ES-I3 (cell line): ENCODE results near the gene PVRIG.
"Not testable (repeated sequence)": the region's sequence is repeated elsewhere in the genome, so short reads cannot be mapped to it uniquely, and the experiment has no call there.

Source experiments
- H3K36me3 ChIP-seq: 2 replicates; pipeline ENCODE4 v1.6.1; 2013; ENCODE audit warnings: mild to moderate bottlenecking, low read length, control low read depth, moderate library complexity; ENCODE audit not compliant: insufficient read depth
- H3K4me1 ChIP-seq: 2 replicates; pipeline ENCODE4 v1.6.1; 2013; ENCODE audit warnings: mild to moderate bottlenecking, control low read depth, low read length; ENCODE audit not compliant: insufficient read depth
- H3K9ac ChIP-seq: 2 replicates; pipeline ENCODE4 v1.6.1; 2013; ENCODE audit warnings: low read depth, mild to moderate bottlenecking, low read length, moderate library complexity
- H3K9me3 ChIP-seq: 2 replicates; pipeline ENCODE4 v1.6.1; 2013; ENCODE audit warnings: mild to moderate bottlenecking, low read length, moderate library complexity; ENCODE audit not compliant: control insufficient read depth, insufficient read depth

The PVRIG gene

DNA sequence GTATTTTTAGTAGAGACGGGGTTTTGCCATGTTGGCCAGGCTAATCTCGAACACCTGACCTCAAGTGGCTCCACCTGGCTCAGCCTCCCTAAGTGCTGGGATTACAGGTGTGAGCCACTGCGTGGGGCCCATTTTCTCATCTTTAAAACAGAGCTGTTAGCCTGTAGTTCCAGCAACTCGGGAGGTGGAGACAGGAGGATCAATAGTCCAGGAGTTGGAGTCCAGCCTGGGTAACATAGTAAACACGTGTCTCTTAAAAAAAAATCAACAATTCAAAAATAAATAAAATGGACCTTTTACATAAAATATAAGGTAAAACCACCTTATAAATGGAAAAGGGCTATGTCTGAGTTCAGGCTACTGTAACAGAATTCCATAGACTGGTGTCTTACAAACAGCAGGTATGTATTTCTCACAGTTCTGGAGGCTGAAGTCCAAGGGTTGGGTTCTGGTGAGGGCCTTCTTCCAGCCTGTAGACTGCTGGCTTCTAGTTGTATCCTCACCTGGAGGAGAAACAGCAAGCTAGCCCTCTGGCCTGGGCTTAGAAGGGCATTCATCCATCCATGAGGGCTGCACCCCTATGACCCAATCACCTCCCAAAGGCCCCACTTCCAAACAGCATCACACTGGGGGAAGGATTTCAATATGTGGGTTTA lies 7.0 kb upstream of the PVRIG start:
- Histone ChIP-seq H3K36me3 (no peaks in the 10 kb centered on the region), H3K9me3 (no peaks in the 10 kb centered on the region), H3K4me1 (no peaks in the 10 kb centered on the region; the same call in 1 of the 2 replicates), H3K9ac (no peak overlapping the region)

DNA sequence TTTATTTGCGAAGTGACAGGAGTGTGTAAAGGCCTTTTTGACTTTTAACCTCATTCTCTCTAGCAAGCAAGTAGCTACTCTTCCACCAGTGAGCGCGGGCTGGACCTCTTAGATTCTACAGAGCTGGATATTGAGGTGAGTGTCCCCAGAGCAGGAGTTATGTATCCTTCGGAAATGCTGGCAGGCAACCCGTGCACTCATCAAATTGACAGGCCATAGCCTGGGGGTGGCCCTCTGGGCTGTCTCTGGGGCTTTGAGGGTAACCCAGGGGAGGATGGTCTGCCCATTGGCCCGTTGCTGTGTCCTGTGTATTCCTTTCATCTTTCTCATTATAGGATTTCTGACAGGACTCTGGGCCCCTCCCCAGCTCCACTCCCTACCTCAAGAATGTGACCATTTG lies 6.1 kb upstream of the PVRIG start:
- Histone ChIP-seq H3K9ac (no peak overlapping the region), H3K36me3 (no peaks in the 10 kb centered on the region), H3K4me1 (no peaks in the 10 kb centered on the region; the same call in 1 of the 2 replicates), H3K9me3 (no peaks in the 10 kb centered on the region)

DNA sequence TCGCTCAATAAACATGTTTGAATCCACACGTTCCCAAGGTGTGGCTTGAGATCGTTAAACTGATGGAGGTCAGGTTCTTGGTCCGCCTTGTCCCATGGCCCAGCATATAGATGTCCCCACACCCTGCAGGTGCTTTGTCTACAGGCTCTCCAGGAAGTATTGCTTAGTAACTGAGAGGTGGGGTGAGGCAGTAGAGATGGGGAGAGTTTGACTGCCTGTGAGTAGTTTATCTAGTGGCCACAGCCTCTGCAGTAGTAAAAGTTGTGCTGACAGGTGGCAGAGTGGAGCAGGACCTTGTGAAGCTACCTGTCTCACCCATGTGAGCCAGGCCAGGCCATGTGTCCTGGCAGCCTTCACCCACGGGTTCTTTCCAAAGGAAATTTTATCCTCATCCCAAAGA lies 5.4 kb upstream of the PVRIG start:
- H3K36me3 ChIP-seq, H3K4me1 ChIP-seq, H3K9ac ChIP-seq, H3K9me3 ChIP-seq: not testable (repeated sequence)

DNA sequence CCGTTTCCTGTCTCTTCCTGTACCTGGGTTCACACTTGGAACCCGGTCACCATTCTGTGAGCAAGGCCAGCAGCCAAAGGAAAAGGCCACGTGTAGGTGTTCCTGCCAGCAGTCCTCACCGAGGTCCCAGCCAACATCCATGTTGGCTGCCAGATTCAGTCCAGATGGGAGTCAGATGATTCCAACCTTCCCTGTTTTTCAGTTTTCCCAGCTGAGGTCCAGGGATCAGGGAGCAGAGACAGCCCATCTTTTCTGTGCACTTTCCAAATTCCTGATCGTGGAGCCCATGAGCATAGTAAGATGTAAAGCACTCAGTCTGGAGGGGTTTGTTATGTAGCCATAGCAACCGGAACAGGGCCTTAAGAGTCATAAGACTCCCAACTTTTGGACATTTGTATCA lies 3.9 kb upstream of the PVRIG start:
- Histone ChIP-seq H3K36me3 (no peaks in the 10 kb centered on the region), H3K9me3 (no peaks in the 10 kb centered on the region), H3K9ac (no peak overlapping the region), H3K4me1 (no peaks in the 10 kb centered on the region; the same call in 1 of the 2 replicates)

DNA sequence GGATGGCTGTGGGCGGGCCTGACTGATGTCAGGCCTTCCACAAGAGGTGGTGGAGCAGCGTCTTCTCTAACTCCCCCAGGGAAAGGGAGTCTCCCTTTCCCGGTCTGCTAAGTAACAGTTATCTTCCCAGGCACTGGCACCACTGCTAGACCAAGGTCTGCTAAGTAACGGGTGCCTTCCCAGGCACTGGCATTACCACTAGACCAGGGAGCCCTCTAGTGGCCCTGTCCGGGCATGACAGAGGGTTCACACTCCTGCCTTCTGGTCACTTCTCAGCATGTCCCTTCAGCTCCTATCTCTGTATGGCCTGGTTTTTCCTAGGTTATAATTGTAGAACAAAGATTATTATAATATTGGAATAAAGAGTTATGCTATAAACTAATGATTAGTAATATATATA lies 1.8 kb upstream of the PVRIG start:
- not testable (repeated sequence) for H3K36me3 ChIP-seq, H3K9ac ChIP-seq, H3K4me1 ChIP-seq, H3K9me3 ChIP-seq

DNA sequence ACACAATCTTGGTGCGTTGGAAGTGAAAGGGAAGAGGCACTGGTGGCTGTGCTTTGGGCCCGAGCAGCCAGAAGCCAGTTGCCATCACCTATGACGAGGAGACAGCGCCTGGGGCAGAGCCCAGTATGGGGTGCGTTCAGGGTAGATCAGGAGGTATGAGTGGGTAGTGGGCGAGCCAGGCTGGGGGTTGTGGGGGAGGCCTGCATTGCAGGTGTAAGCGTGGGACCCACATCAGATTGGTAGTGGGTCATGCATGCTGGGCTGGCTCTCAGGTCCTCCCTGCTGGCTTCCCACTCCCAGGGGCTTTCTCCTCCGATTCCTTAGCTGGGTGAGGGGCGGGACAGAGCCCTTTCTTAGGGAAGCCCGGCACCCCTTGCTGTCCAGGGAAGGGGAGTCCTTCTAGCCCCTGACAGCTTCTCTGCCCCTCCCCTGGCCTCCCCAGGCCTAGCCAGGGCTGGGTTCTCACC lies 445 bp upstream of the PVRIG start:
- no peaks in the 10 kb centered on the region for H3K36me3 ChIP-seq
- H3K4me1 ChIP-seq, result no peaks in the 10 kb centered on the region; the same call in 1 of the 2 replicates
- H3K9me3 ChIP-seq, result no peaks in the 10 kb centered on the region
- no peak overlapping the region for H3K9ac ChIP-seq

DNA sequence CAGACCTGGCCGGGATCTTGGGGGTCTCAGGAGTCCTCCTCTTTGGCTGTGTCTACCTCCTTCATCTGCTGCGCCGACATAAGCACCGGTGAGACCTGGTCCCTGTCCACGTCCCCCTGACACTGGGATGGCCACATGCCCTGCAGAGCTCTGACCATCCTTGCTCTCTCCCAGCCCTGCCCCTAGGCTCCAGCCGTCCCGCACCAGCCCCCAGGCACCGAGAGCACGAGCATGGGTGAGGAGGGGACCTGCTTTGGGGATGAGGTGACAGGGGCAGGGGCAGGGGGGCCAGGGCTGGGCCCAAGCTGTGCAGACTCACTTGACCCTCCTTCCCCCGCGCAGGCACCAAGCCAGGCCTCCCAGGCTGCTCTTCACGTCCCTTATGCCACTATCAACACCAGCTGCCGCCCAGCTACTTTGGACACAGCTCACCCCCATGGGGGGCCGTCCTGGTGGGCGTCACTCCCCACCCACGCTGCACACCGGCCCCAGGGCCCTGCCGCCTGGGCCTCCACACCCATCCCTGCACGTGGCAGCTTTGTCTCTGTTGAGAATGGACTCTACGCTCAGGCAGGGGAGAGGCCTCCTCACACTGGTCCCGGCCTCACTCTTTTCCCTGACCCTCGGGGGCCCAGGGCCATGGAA lies 959 bp downstream of the PVRIG start:
- Histone ChIP-seq H3K9ac (no peak overlapping the region), H3K9me3 (no peaks in the 10 kb centered on the region), H3K36me3 (no peaks in the 10 kb centered on the region), H3K4me1 (no peaks in the 10 kb centered on the region)

DNA sequence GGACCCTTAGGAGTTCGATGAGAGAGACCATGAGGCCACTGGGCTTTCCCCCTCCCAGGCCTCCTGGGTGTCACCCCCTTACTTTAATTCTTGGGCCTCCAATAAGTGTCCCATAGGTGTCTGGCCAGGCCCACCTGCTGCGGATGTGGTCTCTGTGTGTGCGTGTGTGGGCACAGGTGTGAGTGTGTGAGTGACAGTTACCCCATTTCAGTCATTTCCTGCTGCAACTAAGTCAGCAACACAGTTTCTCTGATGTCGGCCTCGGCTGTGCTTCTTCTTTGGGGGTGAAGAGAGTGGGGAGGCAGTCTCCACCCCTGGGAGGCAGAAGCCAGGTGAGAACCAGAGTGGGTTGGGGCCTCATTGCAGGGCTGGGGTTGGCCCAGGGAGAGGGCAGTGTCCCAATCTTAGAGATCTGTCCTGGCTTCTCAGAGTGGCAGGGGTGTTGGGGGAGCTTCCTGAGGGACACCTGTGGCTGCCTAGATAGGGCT lies 1.5 kb downstream of the PVRIG start:
- no peaks in the 10 kb centered on the region for H3K36me3 ChIP-seq
- no peaks in the 10 kb centered on the region for H3K4me1 ChIP-seq
- no peak overlapping the region for H3K9ac ChIP-seq
- no peaks in the 10 kb centered on the region for H3K9me3 ChIP-seq

DNA sequence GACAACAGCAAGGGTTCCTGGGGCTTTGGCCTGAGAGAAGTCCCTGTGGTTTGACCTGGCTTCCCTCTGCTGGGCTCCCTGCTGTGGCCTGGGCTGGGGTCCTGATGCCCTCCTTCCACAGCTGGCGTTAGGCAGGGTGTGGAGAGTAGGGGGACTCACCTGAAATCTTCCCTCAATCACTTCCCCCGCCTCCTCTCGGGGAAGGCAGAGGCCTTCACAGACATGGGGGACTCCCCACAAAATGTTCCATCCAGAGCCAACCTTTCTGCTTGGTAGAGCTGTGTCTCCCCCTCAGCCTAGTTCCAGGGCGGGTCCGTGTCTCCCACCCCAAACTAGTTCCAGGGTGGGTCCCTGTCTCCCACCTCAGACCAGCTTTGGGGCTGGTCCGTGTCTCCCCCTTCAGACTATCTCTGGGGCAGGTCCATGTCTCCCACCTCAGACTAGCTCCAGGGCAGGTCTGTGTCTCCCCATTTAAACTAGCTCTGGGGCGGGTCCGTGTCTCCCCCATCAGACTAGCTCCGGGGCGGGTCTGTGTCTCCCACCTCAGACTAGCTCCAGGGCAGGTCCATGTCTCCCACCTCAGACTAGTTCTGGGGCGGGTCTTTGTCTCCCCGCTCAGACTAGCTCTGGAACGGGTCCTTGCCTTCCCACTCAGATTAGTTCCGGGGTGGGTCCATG lies 2.2 kb downstream of the PVRIG start:
- Histone ChIP-seq H3K36me3 (no peaks in the 10 kb centered on the region), H3K4me1 (no peaks in the 10 kb centered on the region), H3K9ac (no peak overlapping the region), H3K9me3 (no peaks in the 10 kb centered on the region)

DNA sequence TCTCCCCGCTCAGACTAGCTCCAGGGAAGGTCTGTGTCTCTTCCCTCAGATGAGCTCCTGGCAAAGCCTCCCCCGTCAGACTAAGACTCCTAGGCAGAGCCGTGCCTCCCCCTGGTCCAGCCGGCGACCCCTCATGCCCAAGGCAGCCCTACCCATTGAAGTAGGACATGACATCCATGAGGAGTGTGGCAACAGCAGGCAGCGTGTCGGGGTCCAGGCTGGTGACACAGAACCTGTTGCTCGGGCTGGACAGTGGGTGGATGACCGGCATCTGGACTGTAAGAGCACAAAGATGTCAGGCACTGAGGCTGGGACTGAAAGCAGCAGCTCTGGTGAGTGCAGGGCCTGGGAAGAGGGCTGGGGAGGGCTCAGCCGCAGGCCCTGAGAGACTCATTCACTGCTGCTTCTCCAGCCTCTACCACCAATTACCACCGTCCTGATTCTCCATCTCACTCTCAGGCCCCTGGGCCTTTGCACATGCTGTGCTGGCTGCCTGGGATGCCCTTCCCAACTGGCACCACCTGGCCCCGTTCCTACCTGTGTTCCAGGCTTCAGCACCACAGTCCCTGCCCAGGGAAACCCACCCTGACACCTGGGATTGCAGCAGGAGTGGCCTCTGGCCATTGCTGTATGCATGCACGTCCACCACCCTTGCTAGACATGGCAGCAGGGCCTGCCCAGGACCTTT lies 2.8 kb downstream of the PVRIG start:
- H3K36me3 ChIP-seq, result no peaks in the 10 kb centered on the region
- no peaks in the 10 kb centered on the region for H3K4me1 ChIP-seq
- no peak overlapping the region for H3K9ac ChIP-seq

DNA sequence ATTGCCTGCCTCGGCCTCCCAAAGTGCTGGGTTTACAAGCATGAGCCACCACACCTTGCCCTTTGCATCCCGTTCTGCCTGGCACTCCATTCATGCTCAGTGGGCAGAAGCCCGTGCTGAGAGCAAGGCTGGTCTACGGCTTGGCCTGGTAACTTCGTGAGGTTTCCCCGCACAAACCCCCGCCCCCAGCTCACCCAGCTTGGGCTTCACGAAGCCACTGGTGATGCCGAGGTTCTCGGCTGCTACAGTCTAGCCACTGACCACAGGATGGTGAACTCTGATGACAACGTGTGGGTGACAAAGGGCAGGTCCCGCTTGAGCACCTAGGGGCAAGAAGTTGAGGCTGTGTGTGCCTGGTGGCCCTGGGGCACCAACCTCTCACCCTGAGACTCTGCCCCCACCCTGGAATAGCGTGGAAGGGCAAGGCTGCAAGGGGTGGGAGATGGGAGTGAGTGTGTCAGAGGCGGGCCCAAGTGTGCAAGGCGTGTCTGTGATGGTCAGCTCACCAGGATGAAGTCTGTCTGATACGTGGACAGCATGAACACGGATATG lies 3.7 kb downstream of the PVRIG start:
- not testable (repeated sequence) for H3K36me3 ChIP-seq, H3K4me1 ChIP-seq, H3K9me3 ChIP-seq, H3K9ac ChIP-seq

More for the DNA sequence above, 2.8 kb downstream of the PVRIG start:
- no peaks in the 10 kb centered on the region for H3K9me3 ChIP-seq

DNA sequence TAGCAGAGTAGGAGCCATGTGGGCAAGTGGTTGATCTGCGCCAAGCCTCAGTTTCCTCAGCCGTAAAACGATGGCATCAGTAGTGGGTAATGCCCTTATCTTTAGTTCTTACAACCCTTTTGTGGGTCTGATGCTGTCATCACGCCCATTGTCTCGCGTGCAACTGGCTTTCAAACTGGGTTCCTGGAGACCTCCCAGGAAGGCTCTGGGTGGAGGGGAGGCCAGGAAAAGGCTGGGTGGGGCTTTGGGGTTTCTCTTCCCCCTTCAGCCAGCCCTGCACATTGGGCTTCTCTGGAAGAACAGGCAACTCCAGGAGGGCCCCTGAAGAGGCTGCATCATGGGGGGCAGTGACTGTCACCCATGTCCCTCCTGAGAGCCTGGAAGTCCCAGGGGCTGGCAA lies 5.1 kb downstream of the PVRIG start:
- not testable (repeated sequence) for H3K9ac ChIP-seq, H3K4me1 ChIP-seq, H3K9me3 ChIP-seq, H3K36me3 ChIP-seq

DNA sequence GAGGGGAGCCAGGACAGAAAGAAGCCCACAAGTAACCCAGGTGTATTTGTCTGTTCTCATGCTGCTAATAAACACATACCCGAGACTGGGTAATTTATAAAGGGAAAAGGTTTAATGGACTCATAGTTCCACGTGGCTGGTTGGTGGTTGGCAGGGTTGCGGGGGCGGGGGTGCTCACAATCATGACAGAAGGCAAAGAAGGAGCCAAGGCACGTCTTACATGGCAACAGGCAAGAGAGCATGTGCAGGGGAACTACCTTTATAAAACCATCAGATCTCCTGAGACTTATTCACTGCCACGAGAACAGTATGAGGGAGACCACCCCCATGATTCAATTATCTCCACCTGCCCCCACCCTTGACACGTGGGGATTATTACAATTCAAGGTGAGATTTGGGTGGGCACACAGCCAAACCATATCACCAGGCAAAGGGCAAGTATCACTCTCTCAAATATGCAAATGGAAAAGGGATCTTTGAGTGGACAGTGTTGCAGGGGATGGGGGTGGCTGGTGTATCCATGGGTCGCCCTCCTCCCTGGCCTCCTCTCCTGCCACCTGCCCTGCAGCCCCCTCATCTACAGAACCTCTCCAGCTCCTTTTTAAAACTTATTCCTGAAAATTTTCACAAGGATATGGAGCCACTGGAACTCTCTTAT lies 15.0 kb downstream of the PVRIG start:
- H3K36me3 ChIP-seq, H3K9me3 ChIP-seq, H3K4me1 ChIP-seq, H3K9ac ChIP-seq: not testable (repeated sequence)

DNA sequence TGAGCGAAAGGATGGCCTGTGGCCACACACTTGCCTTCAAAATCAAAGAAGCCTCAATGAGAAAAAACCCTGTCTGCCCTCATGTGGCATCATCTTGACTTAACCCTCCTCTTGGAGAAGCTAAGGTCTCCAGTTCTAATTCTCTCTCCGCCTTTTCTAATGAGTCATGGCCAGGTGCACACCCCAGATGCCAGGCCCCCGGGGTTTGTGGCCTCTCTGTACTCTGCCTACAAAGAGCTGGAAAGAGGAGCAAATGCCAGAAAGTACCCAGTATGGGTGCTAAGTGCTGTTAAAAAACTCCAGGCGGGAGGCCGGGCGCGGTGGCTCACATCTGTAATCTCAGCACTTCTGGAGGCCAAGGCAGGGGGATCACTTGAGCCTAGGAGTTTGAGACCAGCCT lies 20.2 kb downstream of the PVRIG start:
- H3K9me3 ChIP-seq, H3K4me1 ChIP-seq, H3K36me3 ChIP-seq, H3K9ac ChIP-seq: not testable (repeated sequence)
